Fibroblast of pulmonary artery (primary cell): ENCODE results near the gene SAMD4A.

Experiments
- DNase-seq: peaks from one replicate; pipeline ENCODE4 v3.0.0-alpha.2; 2010; ENCODE audit warnings: low read depth
- H3K4me3 ChIP-seq: replicated peaks from 2 replicates; pipeline ENCODE4 v1.5.1; 2011; ENCODE audit warnings: low read depth, mild to moderate bottlenecking, control low read depth, low read length, moderate library complexity
- TF ChIP-seq, protein P1 (sequence below): IDR thresholded peaks from 2 replicates; pipeline ENCODE4 v1.5.1; 2011; ENCODE audit warnings: mild to moderate bottlenecking, control low read depth, low read length, inconsistent platforms; ENCODE audit errors: missing control alignments

SAMD4A gene

GRCh38 chr14:54698501-54698900, 131.6 kb downstream of the SAMD4A start:
- TF ChIP-seq, protein P1, sequence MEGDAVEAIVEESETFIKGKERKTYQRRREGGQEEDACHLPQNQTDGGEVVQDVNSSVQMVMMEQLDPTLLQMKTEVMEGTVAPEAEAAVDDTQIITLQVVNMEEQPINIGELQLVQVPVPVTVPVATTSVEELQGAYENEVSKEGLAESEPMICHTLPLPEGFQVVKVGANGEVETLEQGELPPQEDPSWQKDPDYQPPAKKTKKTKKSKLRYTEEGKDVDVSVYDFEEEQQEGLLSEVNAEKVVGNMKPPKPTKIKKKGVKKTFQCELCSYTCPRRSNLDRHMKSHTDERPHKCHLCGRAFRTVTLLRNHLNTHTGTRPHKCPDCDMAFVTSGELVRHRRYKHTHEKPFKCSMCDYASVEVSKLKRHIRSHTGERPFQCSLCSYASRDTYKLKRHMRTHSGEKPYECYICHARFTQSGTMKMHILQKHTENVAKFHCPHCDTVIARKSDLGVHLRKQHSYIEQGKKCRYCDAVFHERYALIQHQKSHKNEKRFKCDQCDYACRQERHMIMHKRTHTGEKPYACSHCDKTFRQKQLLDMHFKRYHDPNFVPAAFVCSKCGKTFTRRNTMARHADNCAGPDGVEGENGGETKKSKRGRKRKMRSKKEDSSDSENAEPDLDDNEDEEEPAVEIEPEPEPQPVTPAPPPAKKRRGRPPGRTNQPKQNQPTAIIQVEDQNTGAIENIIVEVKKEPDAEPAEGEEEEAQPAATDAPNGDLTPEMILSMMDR = no peak

GRCh38 chr14:54698966-54699530, 132.1 kb downstream of the SAMD4A start:
- DNase-seq = no peak
- H3K4me3 ChIP-seq = no peak overlapping the region
- TF ChIP-seq, protein P1 = no peak

More at GRCh38 chr14:54698501-54698900, 131.6 kb downstream of the SAMD4A start:
- DNase-seq = no peak
- no peak overlapping the region for H3K4me3 ChIP-seq

DNA sequence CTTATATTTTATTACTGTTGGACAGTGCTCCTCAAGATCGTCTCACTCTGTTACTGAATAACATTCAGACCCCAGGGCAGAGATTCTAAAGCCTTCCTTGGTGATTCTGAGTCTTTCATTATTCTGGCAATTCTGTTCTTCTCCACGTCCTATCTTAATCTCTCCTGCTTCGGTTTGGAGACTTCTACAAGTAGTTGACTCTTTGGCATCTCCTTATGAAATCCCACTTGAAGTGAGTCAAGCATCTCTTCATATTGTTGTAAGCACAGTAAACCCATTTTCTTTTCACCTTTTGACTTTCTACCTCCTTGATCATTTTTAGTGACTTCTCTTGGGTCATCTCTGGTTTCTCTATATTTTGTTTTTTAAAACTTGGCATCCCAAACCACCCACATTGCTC, 132.8 kb downstream of the SAMD4A start:
- TF ChIP-seq, protein P1 = no peak
- H3K4me3 ChIP-seq = no peak overlapping the region
- DNase-seq = no peak

DNA sequence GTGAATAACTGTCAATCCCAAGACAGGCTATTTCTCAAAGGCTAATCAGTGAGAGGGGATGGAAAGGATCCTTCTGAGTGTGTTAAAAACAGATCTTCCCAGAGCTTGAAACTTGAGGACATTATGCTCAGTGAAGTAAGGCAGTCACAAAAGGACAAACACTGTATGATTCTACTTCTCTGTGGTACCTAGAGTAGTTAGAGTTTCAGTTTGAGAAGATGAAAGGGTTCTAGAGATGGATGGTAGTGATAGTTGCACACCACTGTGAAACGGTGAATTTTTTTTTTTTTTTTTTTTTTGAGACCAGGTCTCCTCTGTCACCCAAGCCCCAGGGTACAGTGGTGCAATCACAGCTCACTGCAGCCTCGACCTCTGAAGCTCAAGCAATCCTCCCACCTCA, 133.8 kb downstream of the SAMD4A start:
- H3K4me3 ChIP-seq = no peak overlapping the region
- DNase-seq = no peak
- TF ChIP-seq, protein P1 = no peak

DNA sequence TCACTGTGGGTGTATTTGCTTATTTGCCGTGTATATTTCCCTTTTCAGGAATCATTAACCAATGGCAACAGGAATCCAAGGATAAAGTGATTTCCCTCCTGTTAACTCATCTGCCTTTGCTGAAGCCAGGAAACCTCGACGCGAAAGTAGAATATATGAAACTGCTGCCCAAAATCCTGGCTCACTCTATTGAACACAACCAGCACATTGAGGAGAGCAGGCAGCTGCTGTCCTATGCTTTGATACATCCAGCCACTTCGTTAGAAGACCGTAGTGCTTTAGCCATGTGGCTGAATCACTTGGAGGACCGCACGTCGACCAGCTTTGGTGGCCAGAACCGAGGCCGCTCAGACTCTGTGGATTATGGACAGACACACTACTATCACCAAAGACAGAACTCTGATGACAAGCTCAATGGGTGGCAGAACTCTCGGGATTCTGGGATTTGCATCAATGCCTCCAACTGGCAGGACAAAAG, 135.1 kb downstream of the SAMD4A start:
- no peak overlapping the region for H3K4me3 ChIP-seq
- no peak for DNase-seq
- TF ChIP-seq, protein P1 = no peak

GRCh38 chr14:54702492-54702891, 135.6 kb downstream of the SAMD4A start:
- no peak overlapping the region for H3K4me3 ChIP-seq
- DNase-seq = no peak
- TF ChIP-seq, protein P1 = no peak

GRCh38 chr14:54703082-54703481, 136.2 kb downstream of the SAMD4A start:
- H3K4me3 ChIP-seq = no peak overlapping the region
- DNase-seq = no peak
- TF ChIP-seq, protein P1 = no peak
